Right cardiac atrium (tissue), 5 donors: ENCODE data around the gene ZCCHC2. TPM values are rescaled to one million over a fixed set of nuclear protein-coding genes. Genes with fewer than 3 reads are reported as not detected.
A peak's percentile ranks its signal among the peaks of the same experiment; 100 is the strongest.

Experiments used
- ATAC-seq, 2 donors: fragments of 200-7000 bp; cut with Tn5 transposase; one replicate each; pipeline versions ENCODE4 v1.8.0 to v1.9.1; 2020; ENCODE audit warnings: moderate library complexity in 2 of 2, mild to moderate bottlenecking in 1 of 2
- DNase-seq, 3 donors: peaks; one replicate each; pipeline ENCODE4 v3.0.0-alpha.2; 2020
- H3K27ac ChIP-seq: one replicate; pipeline ENCODE4 v1.5.1; 2013; ENCODE audit warnings: mild to moderate bottlenecking, low read length, control low read depth, moderate library complexity
- H3K27me3 ChIP-seq: one replicate; pipeline ENCODE4 v1.6.1; 2013; ENCODE audit not compliant: control insufficient read depth, insufficient read depth
- H3K4me1 ChIP-seq: one replicate; pipeline ENCODE4 v1.6.1; 2013; ENCODE audit warnings: low read length; ENCODE audit not compliant: control insufficient read depth, insufficient read depth
- H3K4me3 ChIP-seq: one replicate; pipeline ENCODE4 v1.5.1; 2013; ENCODE audit warnings: low read length, control low read depth
- H3K9me3 ChIP-seq: one replicate; pipeline ENCODE4 v1.6.1; 2013; ENCODE audit warnings: low read length; ENCODE audit not compliant: control insufficient read depth
- WGBS: extraction: QIAGEN DNeasy Blood & Tissue Kit; methylation state at CpG from one replicate; pipeline ENCODE4 v1.1.7; 2013; 5-methylcytosine and 5-hydroxymethylcytosine counted together
- intact Hi-C, 4 donors: fragments of 100-400 bp; cut with DNase I; formaldehyde crosslinking; loops; one replicate each; pipeline versions ENCODE4 v1.11.0 to v1.14.0; 2022 to 2023
- polyA plus RNA-seq: library from polyadenylated mRNA; stranded (reverse); fragments of 200-250 nt; gene quantifications from one replicate; pipeline ENCODE4 v1.2.3, GENCODE V29; 2013
- total RNA-seq, 4 donors: library from RNA; stranded (reverse); fragmentation: NEBNext Ultra II Directional; extraction: Animal tissue kit (Norgen Biotek cat#: 25700); gene quantifications; one replicate each; pipeline ENCODE4 v1.2.1, GENCODE V29; 2021
- donor health status: healthy with polysubstance abuse.
- donor health status: DM: no; HTN: yes; CAD: no.
- donor health status: DM: no; HTN: no; CAD: no.
- donor health status: DM: no; HTN: yes; CAD: no; lungs with severe emphysema.
- donor health status: DM: yes; HTN: yes; CAD: no.

The ZCCHC2 gene
- total and polyA plus RNA-seq, 5 donors, result 5.4 to 21.7 (median 16.2) TPM

GRCh38 chr18:62578980-62579511 is 56.2 kb downstream of the ZCCHC2 start:
- Histone ChIP-seq H3K27me3 (no peaks in the 10 kb centered on the region), H3K9me3 (no peaks in the 10 kb centered on the region), H3K27ac (no peak overlapping the region), H3K4me1 (no peaks in the 10 kb centered on the region), H3K4me3 (no peak overlapping the region)
- WGBS, result 74% methylated on average over 13 of the region's 13 CpGs
- intact Hi-C loops, result loop anchor here in 1 of 4 donors (5.0 kb wide), 1 partner anchor 152 kb away; no protein-coding TSS in a partner anchor
- no peak for DNase-seq
- ATAC-seq, result no peak

- intact Hi-C loops, result loop anchor here in 3 of 4 donors (5.0 to 10.0 kb wide), 3 partner anchors 131 to 399 kb away; partner anchors contain the start of genes PIGN (in 2 of the 3), RELCH (in 2 of the 3) and PHLPP1 (in 1 of the 3)
- Histone ChIP-seq H3K27me3 (no peaks in the 10 kb centered on the region), H3K4me3 (no peak overlapping the region), H3K9me3 (no peaks in the 10 kb centered on the region), H3K27ac (no peak overlapping the region), H3K4me1 (no peaks in the 10 kb centered on the region)
- WGBS, result 90% methylated on average over 2 of the region's 2 CpGs
- ATAC-seq (no peak), DNase-seq (no peak)
These were observed 60.6 kb downstream of the ZCCHC2 start for GRCh38 chr18:62583376-62583775.

GRCh38 chr18:62584241-62585120 is 61.7 kb downstream of the ZCCHC2 start:
- Histone ChIP-seq H3K9me3 (no peaks in the 10 kb centered on the region), H3K4me3 (no peak overlapping the region), H3K4me1 (no peaks in the 10 kb centered on the region), H3K27ac (no peak overlapping the region), H3K27me3 (no peaks in the 10 kb centered on the region)
- DNase-seq, result peak; percentile 80 to 94 (median 91)
- ATAC-seq, result peak; percentile 85 to 87
- intact Hi-C loops, result loop anchor here (2.0 to 10.0 kb wide), 6 partner anchors 130 to 400 kb away; partner anchors contain the start of genes PIGN (in 2 of the 4), RELCH (in 2 of the 4) and PHLPP1 (in 1 of the 4)
- WGBS, result 32% methylated on average over 23 of the region's 23 CpGs

GRCh38 chr18:62585274-62586150 is 62.7 kb downstream of the ZCCHC2 start:
- 74% methylated on average over 16 of the region's 16 CpGs for WGBS
- Histone ChIP-seq H3K4me1 (no peaks in the 10 kb centered on the region), H3K27ac (no peak overlapping the region), H3K9me3 (no peaks in the 10 kb centered on the region), H3K4me3 (no peak overlapping the region), H3K27me3 (no peaks in the 10 kb centered on the region)
- intact Hi-C loops, result loop anchor here (2.0 to 10.0 kb wide), 5 partner anchors 129 to 401 kb away; partner anchors contain the start of genes PIGN (in 2 of the 4), RELCH (in 2 of the 4) and PHLPP1 (in 1 of the 4)
- ATAC-seq (peak in 1 of 2 donors; percentile 21), DNase-seq (no peak)

- Histone ChIP-seq H3K27me3 (no peaks in the 10 kb centered on the region), H3K4me3 (no peak overlapping the region), H3K4me1 (no peaks in the 10 kb centered on the region), H3K27ac (no peak overlapping the region), H3K9me3 (no peaks in the 10 kb centered on the region)
- peak; percentile 71 to 90 (median 87) for DNase-seq
- intact Hi-C loops, result loop anchor here (5.0 to 10.0 kb wide), 4 partner anchors 129 to 401 kb away; partner anchors contain the start of genes PIGN (in 2 of the 4), RELCH (in 2 of the 4) and PHLPP1 (in 1 of the 4)
- ATAC-seq, result peak; percentile 81 to 82
- 18% methylated on average over 14 of the region's 14 CpGs for WGBS
These were observed 63.4 kb downstream of the ZCCHC2 start for GRCh38 chr18:62586151-62586774.

GRCh38 chr18:62586781-62587487 is 64.1 kb downstream of the ZCCHC2 start:
- no peaks in the 10 kb centered on the region for H3K9me3 ChIP-seq
- WGBS, result 92% methylated on average over 19 of the region's 19 CpGs
- intact Hi-C loops, result loop anchor here (5.0 to 10.0 kb wide), 4 partner anchors 128 to 402 kb away; partner anchors contain the start of genes PIGN (in 2 of the 4), RELCH (in 2 of the 4) and PHLPP1 (in 1 of the 4)
- H3K27me3 ChIP-seq, result no peaks in the 10 kb centered on the region
- H3K27ac ChIP-seq, result no peak overlapping the region
- DNase-seq (no peak), ATAC-seq (no peak)
- H3K4me1 ChIP-seq, result no peaks in the 10 kb centered on the region
- H3K4me3 ChIP-seq, result no peak overlapping the region

GRCh38 chr18:62587689-62588088 is 64.9 kb downstream of the ZCCHC2 start:
- Histone ChIP-seq H3K9me3 (no peaks in the 10 kb centered on the region), H3K4me1 (no peaks in the 10 kb centered on the region), H3K27ac (no peak overlapping the region), H3K27me3 (no peaks in the 10 kb centered on the region), H3K4me3 (no peak overlapping the region)
- DNase-seq (no peak), ATAC-seq (no peak)
- WGBS, result 78% methylated on average over 9 of the region's 9 CpGs
- intact Hi-C loops, result loop anchor here (5.0 to 10.0 kb wide), 4 partner anchors 127 to 403 kb away; partner anchors contain the start of genes PIGN (in 2 of the 4), RELCH (in 2 of the 4) and PHLPP1 (in 1 of the 4)

- ATAC-seq (no peak), DNase-seq (no peak)
- H3K4me3 ChIP-seq, result no peak overlapping the region
- H3K27me3 ChIP-seq, result no peaks in the 10 kb centered on the region
- intact Hi-C loops, result loop anchor here (5.0 to 10.0 kb wide), 4 partner anchors 127 to 403 kb away; partner anchors contain the start of genes PIGN (in 2 of the 4), RELCH (in 2 of the 4) and PHLPP1 (in 1 of the 4)
- no peaks in the 10 kb centered on the region for H3K9me3 ChIP-seq
- H3K4me1 ChIP-seq, result no peaks in the 10 kb centered on the region
- no peak overlapping the region for H3K27ac ChIP-seq
- 91% methylated on average over 3 of the region's 3 CpGs for WGBS
These were observed 65.4 kb downstream of the ZCCHC2 start for GRCh38 chr18:62588217-62588616.

GRCh38 chr18:62590799-62591590 is 68.2 kb downstream of the ZCCHC2 start:
- DNase-seq, result no peak
- Histone ChIP-seq H3K4me1 (no peaks in the 10 kb centered on the region), H3K27me3 (no peaks in the 10 kb centered on the region), H3K4me3 (no peak overlapping the region), H3K27ac (no peak overlapping the region), H3K9me3 (no peaks in the 10 kb centered on the region)
- intact Hi-C loops, result loop anchor here in 1 of 4 donors (10.0 kb wide), 1 partner anchor 114 kb away; no protein-coding TSS in a partner anchor
- 36% methylated on average over 15 of the region's 15 CpGs for WGBS
- peak in 1 of 2 donors; percentile 44 for ATAC-seq
